Measurements from ENCODE around the gene CASP4.
"Not testable (repeated sequence)": the region's sequence is repeated elsewhere in the genome, so short reads cannot be mapped to it uniquely, and the experiment has no call there.

CASP4 gene

GRCh38 chr11:104972924-104973323, 4.5 kb upstream of the CASP4 start:
- H3K27ac Mint-ChIP-seq; ATAC-seq (ENCODE audit: low read depth); H3K27me3 Mint-ChIP-seq; H3K4me3 Mint-ChIP-seq; H3K36me3 Mint-ChIP-seq; H3K4me1 Mint-ChIP-seq; H3K9me3 Mint-ChIP-seq; DNase-seq (ENCODE audit: low spot score in 2 of 2): not testable (repeated sequence)

- ATAC-seq (ENCODE audit: low read depth): no peak
- Mint-ChIP-seq H3K27ac (no peak overlapping the region), H3K9me3 (peaks cover 2% of the 10 kb centered on the region), H3K4me3 (no peak overlapping the region), H3K36me3 (peaks cover 7% of the 10 kb centered on the region), H3K27me3 (no peaks in the 10 kb centered on the region), H3K4me1 (peaks cover 21% of the 10 kb centered on the region)
- no peak for DNase-seq (ENCODE audit: low spot score in 2 of 2)
These were observed 2.4 kb upstream of the CASP4 start for GRCh38 chr11:104970756-104971155.

GRCh38 chr11:104968856-104969776, 742 bp upstream of the CASP4 start:
- Mint-ChIP-seq H3K27me3 (no peaks in the 10 kb centered on the region), H3K4me3 (peak overlapping the region; percentile 97), H3K36me3 (peaks cover 15% of the 10 kb centered on the region), H3K9me3 (peaks cover 2% of the 10 kb centered on the region), H3K27ac (peak overlapping the region; percentile 99), H3K4me1 (peaks cover 29% of the 10 kb centered on the region)
- ATAC-seq (ENCODE audit: low read depth) (no peak), DNase-seq (ENCODE audit: low spot score in 2 of 2) (no peak)

- Mint-ChIP-seq H3K27ac (peak overlapping the region; percentile 99), H3K9me3 (peaks cover 2% of the 10 kb centered on the region), H3K4me1 (peaks cover 34% of the 10 kb centered on the region), H3K4me3 (peak overlapping the region; percentile 97), H3K36me3 (peaks cover 17% of the 10 kb centered on the region), H3K27me3 (no peaks in the 10 kb centered on the region)
- ATAC-seq (ENCODE audit: low read depth): no peak
- DNase-seq (ENCODE audit: low spot score in 2 of 2): no peak
These were observed 630 bp downstream of the CASP4 start for GRCh38 chr11:104967534-104968354.

- no peak for ATAC-seq (ENCODE audit: low read depth)
- Mint-ChIP-seq H3K36me3 (peaks cover 26% of the 10 kb centered on the region), H3K27ac (no peak overlapping the region), H3K4me1 (peaks cover 41% of the 10 kb centered on the region), H3K9me3 (no peaks in the 10 kb centered on the region), H3K27me3 (no peaks in the 10 kb centered on the region), H3K4me3 (peak overlapping the region; percentile 35)
- DNase-seq (ENCODE audit: low spot score in 2 of 2): no peak
These were observed 2.6 kb downstream of the CASP4 start for GRCh38 chr11:104965735-104966134.

- Mint-ChIP-seq H3K27me3 (no peaks in the 10 kb centered on the region), H3K36me3 (peaks cover 28% of the 10 kb centered on the region), H3K9me3 (no peaks in the 10 kb centered on the region), H3K4me1 (peaks cover 49% of the 10 kb centered on the region), H3K4me3 (no peak overlapping the region), H3K27ac (no peak overlapping the region)
- DNase-seq (ENCODE audit: low spot score in 2 of 2): no peak
- no peak for ATAC-seq (ENCODE audit: low read depth)
These were observed 4.1 kb downstream of the CASP4 start for GRCh38 chr11:104964247-104964646.

GRCh38 chr11:104962852-104963251, 5.5 kb downstream of the CASP4 start:
- Mint-ChIP-seq H3K27me3 (no peaks in the 10 kb centered on the region), H3K4me1 (peaks cover 53% of the 10 kb centered on the region), H3K9me3 (no peaks in the 10 kb centered on the region), H3K36me3 (peaks cover 33% of the 10 kb centered on the region), H3K4me3 (no peak overlapping the region), H3K27ac (peak overlapping the region; percentile 20)
- DNase-seq (ENCODE audit: low spot score in 2 of 2) (no peak), ATAC-seq (ENCODE audit: low read depth) (no peak)

GRCh38 chr11:104957280-104957679, 11.1 kb downstream of the CASP4 start:
- H3K36me3 Mint-ChIP-seq: peaks cover 29% of the 10 kb centered on the region
- no peak for ATAC-seq (ENCODE audit: low read depth)
- H3K27ac Mint-ChIP-seq: no peak overlapping the region
- no peak for DNase-seq (ENCODE audit: low spot score in 2 of 2)
- H3K27me3 Mint-ChIP-seq: no peaks in the 10 kb centered on the region
- H3K9me3 Mint-ChIP-seq: no peaks in the 10 kb centered on the region
- H3K4me3 Mint-ChIP-seq: no peak overlapping the region
- peaks cover 43% of the 10 kb centered on the region for H3K4me1 Mint-ChIP-seq

GRCh38 chr11:104956528-104956927, 11.8 kb downstream of the CASP4 start:
- no peak overlapping the region for H3K27ac Mint-ChIP-seq
- no peak overlapping the region for H3K4me3 Mint-ChIP-seq
- H3K4me1 Mint-ChIP-seq: peaks cover 42% of the 10 kb centered on the region
- no peaks in the 10 kb centered on the region for H3K27me3 Mint-ChIP-seq
- no peak for ATAC-seq (ENCODE audit: low read depth)
- no peak for DNase-seq (ENCODE audit: low spot score in 2 of 2)
- H3K9me3 Mint-ChIP-seq: no peaks in the 10 kb centered on the region
- H3K36me3 Mint-ChIP-seq: peaks cover 29% of the 10 kb centered on the region

- DNase-seq (ENCODE audit: low spot score in 2 of 2): peak in 1 of 2 donors; percentile 34
- Mint-ChIP-seq H3K4me1 (peaks cover 6% of the 10 kb centered on the region), H3K27ac (peak overlapping the region; percentile 4), H3K27me3 (no peaks in the 10 kb centered on the region), H3K9me3 (no peaks in the 10 kb centered on the region), H3K36me3 (peaks cover 66% of the 10 kb centered on the region), H3K4me3 (no peak overlapping the region)
- ATAC-seq (ENCODE audit: low read depth): peak; percentile 82
These were observed 21.5 kb downstream of the CASP4 start for GRCh38 chr11:104946907-104947306.

- Mint-ChIP-seq H3K36me3 (peaks cover 46% of the 10 kb centered on the region), H3K27me3 (no peaks in the 10 kb centered on the region), H3K27ac (peak overlapping the region; percentile 82), H3K4me3 (no peak overlapping the region), H3K4me1 (peaks cover 8% of the 10 kb centered on the region), H3K9me3 (no peaks in the 10 kb centered on the region)
- ATAC-seq (ENCODE audit: low read depth) (no peak), DNase-seq (ENCODE audit: low spot score in 2 of 2) (no peak)
These were observed 24.3 kb downstream of the CASP4 start for GRCh38 chr11:104944076-104944475.

- Mint-ChIP-seq H3K4me1 (peaks cover 8% of the 10 kb centered on the region), H3K36me3 (peaks cover 40% of the 10 kb centered on the region), H3K27ac (peak overlapping the region; percentile 8), H3K9me3 (no peaks in the 10 kb centered on the region), H3K27me3 (no peaks in the 10 kb centered on the region), H3K4me3 (no peak overlapping the region)
- DNase-seq (ENCODE audit: low spot score in 2 of 2): no peak
- ATAC-seq (ENCODE audit: low read depth): no peak
These were observed 24.8 kb downstream of the CASP4 start for GRCh38 chr11:104943561-104943960.

- Mint-ChIP-seq H3K4me1 (peaks cover 34% of the 10 kb centered on the region), H3K27ac (peak overlapping the region; percentile 64), H3K4me3 (peak overlapping the region; percentile 79), H3K36me3 (peaks cover 14% of the 10 kb centered on the region), H3K27me3 (no peaks in the 10 kb centered on the region), H3K9me3 (peaks cover 10% of the 10 kb centered on the region)
- DNase-seq (ENCODE audit: low spot score in 2 of 2) (peak in 1 of 2 donors; percentile 9), ATAC-seq (ENCODE audit: low read depth) (peak; percentile 87)
These were observed 33.8 kb downstream of the CASP4 start for GRCh38 chr11:104934594-104934993.

- not testable (repeated sequence) for ATAC-seq (ENCODE audit: low read depth); H3K27me3 Mint-ChIP-seq; DNase-seq (ENCODE audit: low spot score in 2 of 2)
- Mint-ChIP-seq H3K27ac (peak overlapping the region; percentile 64), H3K4me1 (peaks cover 34% of the 10 kb centered on the region), H3K4me3 (peak overlapping the region; percentile 79), H3K36me3 (peaks cover 19% of the 10 kb centered on the region), H3K9me3 (peaks cover 14% of the 10 kb centered on the region)
These were observed 34.3 kb downstream of the CASP4 start for GRCh38 chr11:104934073-104934472.
